Suprapubic skin (tissue), 4 donors: Measurements from ENCODE around the gene MRPS17. TPM values are rescaled to one million over a fixed set of nuclear protein-coding genes. Genes with fewer than 3 reads are reported as not detected.

ENCODE experiments used
- DNase-seq, 2 donors: peaks; one replicate each; pipeline ENCODE4 v3.0.0-alpha.2; 2019; ENCODE audit warnings: low spot score in 2 of 2
- H3K27ac ChIP-seq: fragments of 200-600 bp; sonication (generic); one replicate; pipeline ENCODE4 v1.5.1; 2019
- H3K27me3 ChIP-seq: fragments of 200-600 bp; sonication (generic); one replicate; pipeline ENCODE4 v1.5.1; 2019
- H3K36me3 ChIP-seq: fragments of 200-600 bp; sonication (generic); one replicate; pipeline ENCODE4 v1.5.1; 2019
- H3K4me1 ChIP-seq: fragments of 200-600 bp; sonication (generic); one replicate; pipeline ENCODE4 v1.5.1; 2019
- H3K4me3 ChIP-seq: fragments of 200-600 bp; sonication (generic); one replicate; pipeline ENCODE4 v1.5.1; 2019; ENCODE audit warnings: mild to moderate bottlenecking
- H3K9me3 ChIP-seq: fragments of 200-600 bp; sonication (generic); one replicate; pipeline ENCODE4 v1.5.1; 2019
- CTCF ChIP-seq, 2 donors: fragments of 200-600 bp in 1 of 2; fragments of 450-650 bp in 1 of 2; sonication (generic) in 1 of 2; IDR thresholded peaks; one replicate each; pipeline ENCODE4 v1.5.1; 2016 to 2019; ENCODE audit warnings: antibody characterized with exemption in 2 of 2, mild to moderate bottlenecking in 1 of 2, moderate library complexity in 1 of 2
- EP300 ChIP-seq: sonication (generic); formaldehyde crosslinking; IDR thresholded peaks from one replicate; pipeline ENCODE4 v1.6.1; 2017; ENCODE audit warnings: antibody characterized with exemption
- POLR2A ChIP-seq, 2 donors: fragments of 450-650 bp; IDR thresholded peaks; one replicate each; pipeline ENCODE4 v1.6.1; 2017; ENCODE audit warnings: antibody characterized with exemption in 2 of 2, mild to moderate bottlenecking in 2 of 2, moderate library complexity in 2 of 2
- POLR2AphosphoS5 ChIP-seq, 3 donors: sonication (generic); formaldehyde crosslinking; IDR thresholded peaks; one replicate each; pipeline ENCODE4 v1.6.1; 2017; ENCODE audit warnings: antibody characterized with exemption in 3 of 3
- WGBS: methylation state at CpG from one replicate; pipeline ENCODE4 v1.1.5; 2018; 5-methylcytosine and 5-hydroxymethylcytosine counted together
- total RNA-seq, 4 donors: library from RNA; depleted of rRNA; stranded (reverse); fragments of >200 nt; gene quantifications; one replicate each; pipeline ENCODE4 v1.1.0, GENCODE V29; 2016

MRPS17 gene
- total RNA-seq, 4 donors from 2014 or later = 5.6 to 12.0 (median 8.5) TPM

DNA sequence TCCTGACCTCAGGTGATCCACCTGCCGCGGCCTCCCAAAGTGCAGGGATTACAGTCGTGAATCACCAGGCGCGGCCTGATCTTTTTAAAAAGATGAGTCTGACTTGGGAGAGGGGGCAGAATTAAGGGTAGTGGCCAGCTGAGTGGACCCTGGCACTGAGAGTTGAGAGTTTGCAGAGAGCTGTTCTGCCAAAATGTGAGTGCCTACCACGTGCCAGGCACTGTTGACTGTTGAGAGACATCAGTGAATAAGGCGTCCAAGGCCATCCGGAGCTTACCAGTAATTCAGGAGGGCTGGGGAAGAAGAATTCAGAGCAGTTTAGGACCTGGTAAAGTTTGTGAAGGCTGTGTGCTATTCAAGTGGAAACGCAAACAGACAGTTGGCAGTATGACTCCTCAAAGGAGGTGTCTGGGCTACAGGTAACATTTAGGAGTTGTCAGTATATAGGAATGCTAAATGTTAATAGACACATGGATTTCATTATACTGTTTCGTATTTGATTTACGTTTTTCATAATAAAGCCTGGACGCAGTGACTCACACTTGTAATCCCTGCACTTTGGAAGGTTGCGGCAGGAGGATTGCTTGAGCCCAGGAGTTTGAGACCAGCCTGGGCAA lies 14.2 kb downstream of the MRPS17 start:
- no peak for DNase-seq
- peaks cover 32% of the 10 kb centered on the region for H3K4me1 ChIP-seq
- TF ChIP-seq POLR2AphosphoS5 (IDR thresholded peaks at IDR 0.05) = no peak
- no peak for TF ChIP-seq EP300
- no peak for TF ChIP-seq CTCF (IDR thresholded peaks at IDR 0.05)
- TF ChIP-seq POLR2A (IDR thresholded peaks at IDR 0.05) = no peak
- no peaks in the 10 kb centered on the region for H3K36me3 ChIP-seq
- H3K4me3 ChIP-seq = peak overlapping the region; percentile 87
- peak overlapping the region; percentile 97 for H3K27ac ChIP-seq
- no peaks in the 10 kb centered on the region for H3K27me3 ChIP-seq
- H3K9me3 ChIP-seq = no peaks in the 10 kb centered on the region
- 61% methylated on average over 13 of the region's 13 CpGs for WGBS

- Histone ChIP-seq H3K27ac (no peak overlapping the region), H3K9me3 (no peaks in the 10 kb centered on the region), H3K4me3 (no peak overlapping the region), H3K27me3 (no peaks in the 10 kb centered on the region), H3K36me3 (no peaks in the 10 kb centered on the region), H3K4me1 (peaks cover 37% of the 10 kb centered on the region)
- no peak for DNase-seq
- 69% methylated on average over 6 of the region's 6 CpGs for WGBS
- TF ChIP-seq POLR2A (IDR thresholded peaks at IDR 0.05) (no peak), CTCF (IDR thresholded peaks at IDR 0.05) (no peak), EP300 (no peak), POLR2AphosphoS5 (IDR thresholded peaks at IDR 0.05) (no peak)
These were observed 15.2 kb downstream of the MRPS17 start for GRCh38 chr7:55966851-55967250.

GRCh38 chr7:55969391-55969790 lies 17.7 kb downstream of the MRPS17 start:
- WGBS = 85% methylated on average over 11 of the region's 11 CpGs
- no peak overlapping the region for H3K4me3 ChIP-seq
- TF ChIP-seq EP300 = no peak
- H3K27ac ChIP-seq = no peak overlapping the region
- DNase-seq = no peak
- no peaks in the 10 kb centered on the region for H3K36me3 ChIP-seq
- H3K27me3 ChIP-seq = no peaks in the 10 kb centered on the region
- no peaks in the 10 kb centered on the region for H3K9me3 ChIP-seq
- H3K4me1 ChIP-seq = peaks cover 29% of the 10 kb centered on the region

DNA sequence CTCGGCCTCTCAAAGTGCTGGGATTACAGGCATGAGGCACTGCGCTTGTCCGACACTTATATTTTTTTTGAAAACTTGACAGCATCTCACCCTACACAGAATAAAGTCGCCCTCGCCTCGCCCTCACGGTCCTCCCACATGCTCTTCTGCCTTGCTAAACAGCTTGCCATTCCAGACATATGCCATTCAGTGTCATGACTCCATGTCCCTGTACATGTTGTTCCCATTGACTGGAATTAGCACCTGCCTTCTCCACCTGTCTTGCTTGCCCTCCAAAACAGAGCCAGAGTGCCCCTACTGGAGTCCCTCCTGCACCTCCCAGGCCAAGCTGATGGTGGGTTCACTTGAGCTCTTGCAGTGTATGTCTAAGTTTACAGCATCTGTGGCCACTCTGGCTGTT lies 18.9 kb downstream of the MRPS17 start:
- Histone ChIP-seq H3K4me3 (no peak overlapping the region), H3K9me3 (no peaks in the 10 kb centered on the region), H3K27me3 (no peaks in the 10 kb centered on the region), H3K36me3 (no peaks in the 10 kb centered on the region), H3K27ac (no peak overlapping the region), H3K4me1 (peaks cover 21% of the 10 kb centered on the region)
- no peak for DNase-seq
- TF ChIP-seq POLR2A (IDR thresholded peaks at IDR 0.05) (no peak), CTCF (IDR thresholded peaks at IDR 0.05) (no peak), POLR2AphosphoS5 (IDR thresholded peaks at IDR 0.05) (no peak), EP300 (no peak)
- WGBS = 89% methylated on average over 7 of the region's 7 CpGs

DNA sequence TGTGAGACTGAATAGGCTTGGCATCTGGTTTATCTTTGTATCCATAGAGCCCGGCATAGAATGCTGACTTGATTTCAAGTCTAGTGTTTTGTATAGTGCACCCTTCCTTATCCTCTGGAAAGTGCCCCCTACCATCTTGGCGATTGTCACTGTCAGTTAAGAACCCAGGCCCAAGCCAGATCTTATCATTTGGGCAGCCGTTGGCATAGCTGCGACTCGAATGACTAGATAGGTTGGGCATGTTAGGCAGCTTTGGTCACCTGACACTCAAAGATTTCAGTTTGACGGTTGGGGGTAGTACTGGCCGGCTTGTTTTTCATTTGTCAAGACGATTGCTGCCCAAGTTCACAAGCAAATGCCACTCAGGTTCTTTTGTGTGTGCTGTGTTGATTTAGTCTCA lies 19.3 kb downstream of the MRPS17 start:
- H3K4me1 ChIP-seq = peaks cover 17% of the 10 kb centered on the region
- H3K9me3 ChIP-seq = no peaks in the 10 kb centered on the region
- TF ChIP-seq POLR2AphosphoS5 (IDR thresholded peaks at IDR 0.05) = no peak
- no peak for TF ChIP-seq CTCF (IDR thresholded peaks at IDR 0.05)
- no peak for TF ChIP-seq POLR2A (IDR thresholded peaks at IDR 0.05)
- no peak for TF ChIP-seq EP300
- H3K4me3 ChIP-seq = no peak overlapping the region
- no peak overlapping the region for H3K27ac ChIP-seq
- no peaks in the 10 kb centered on the region for H3K27me3 ChIP-seq
- H3K36me3 ChIP-seq = no peaks in the 10 kb centered on the region
- WGBS = 78% methylated on average over 8 of the region's 8 CpGs
- no peak for DNase-seq
